ENCODE results near the gene TEX53. TPM values are rescaled to one million over a fixed set of nuclear protein-coding genes. Genes with fewer than 3 reads are reported as not detected.

The TEX53 gene
- total and polyA plus RNA-seq, 2 of the 8 experiments (the other 6 are each of a cell fraction or from before 2014, with no cell fraction given), result not detected

DNA sequence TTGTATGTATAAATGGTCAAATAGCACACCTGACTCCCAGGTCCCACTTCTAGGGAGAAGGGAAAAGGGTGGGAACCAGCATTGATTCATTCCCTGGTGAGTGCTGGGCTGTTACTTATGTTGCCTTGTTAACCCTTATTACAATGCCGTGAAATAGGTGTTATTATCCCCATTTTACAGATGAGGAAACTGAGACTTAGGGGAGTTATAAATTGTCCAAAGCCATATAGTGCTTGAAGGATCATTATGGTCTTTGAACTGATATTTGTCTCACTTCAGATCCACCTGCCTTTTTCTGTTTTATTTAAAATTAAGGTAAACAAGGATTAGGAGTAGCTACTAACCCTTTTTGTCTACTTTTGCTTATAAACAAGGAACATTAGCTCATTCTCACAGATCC lies 30.1 kb downstream of the TEX53 start:
- H2BK15ac ChIP-seq (ENCODE audit: low read length), result no peak overlapping the region
- H3K4me2 ChIP-seq (ENCODE audit: insufficient read depth in 1 of 2, low read depth in 2 of 2, low read length in 2 of 2), result no peak overlapping the region
- H3K9me3 ChIP-seq (ENCODE audit: insufficient read depth in 2 of 2, low read depth in 1 of 2, low read length in 1 of 2), result no peaks in the 10 kb centered on the region
- no peak overlapping the region for H2AK5ac ChIP-seq (ENCODE audit: low read depth, low read length)
- no peak overlapping the region for H2BK12ac ChIP-seq (ENCODE audit: low read depth, low read length)
- no peak overlapping the region for H3K4me3 ChIP-seq (ENCODE audit: extremely low read depth in 1 of 4, insufficient read depth in 2 of 4, low read depth in 3 of 4, low read length in 4 of 4)
- no peak overlapping the region for H4K91ac ChIP-seq (replicated peaks; ENCODE audit: insufficient read length, low read length)
- peaks cover 0 to 4% of the 10 kb centered on the region in 2 experiments for H4K20me1 ChIP-seq (replicated peaks in 1 of 2; ENCODE audit: control insufficient read depth in 1 of 2, insufficient read depth in 2 of 2, low read length in 2 of 2)
- WGBS, 2 experiments (ENCODE audit: extremely low coverage in 1 of 2, insufficient coverage in 1 of 2, insufficient read length in 1 of 2, insufficient replicate concordance in 2 of 2, low coverage in 1 of 2, low lambda C conversion rate in 2 of 2, missing lambda C conversion rate in 1 of 2), result 96% methylated on average over 1 of the region's 1 CpG; no CpG with 5 or more reads in 1 of the 2 experiments
- CTCF ChIA-PET (ENCODE audit: partially characterized antibody), result interaction anchor here (0.9 to 2.1 kb wide), 4 partner anchors 8 to 228 kb away, joined by 3 to 7 read pairs (median 4); no protein-coding TSS in a partner anchor
- H4K5ac ChIP-seq (ENCODE audit: insufficient read length, low read depth, low read length), result no peak overlapping the region
- no peak for FAIRE-seq
- no peak overlapping the region for H2AFZ ChIP-seq (ENCODE audit: low read length)
- H3K14ac ChIP-seq (ENCODE audit: insufficient read length), result no peak overlapping the region
- no peak for DNase-seq (ENCODE audit: low read depth in 1 of 2, low spot score in 2 of 2)
- H3K23ac ChIP-seq (ENCODE audit: insufficient read length), result no peak overlapping the region
- no peak overlapping the region for H3K27ac ChIP-seq (ENCODE audit: low read depth, low read length)
- no peak overlapping the region for H3K56ac ChIP-seq (replicated peaks; ENCODE audit: insufficient read length, low read depth, low read length)
- H3K23me2 ChIP-seq (ENCODE audit: low read depth, low read length), result no peaks in the 10 kb centered on the region
- POLR2A ChIA-PET (ENCODE audit: partially characterized antibody), result interaction anchor here (0.9 to 1.3 kb wide), 3 partner anchors 8 to 39 kb away, joined by 3 read pairs; no protein-coding TSS in a partner anchor
- no peak overlapping the region for H3K9ac ChIP-seq (replicated peaks in 1 of 4; ENCODE audit: extremely low read depth in 1 of 4, low read depth in 3 of 4, low read length in 3 of 4)
- TF ChIP-seq JUN (IDR thresholded peaks at IDR 0.05; ENCODE audit: low read depth, low read length), result no peak
- no peak for TF ChIP-seq SUZ12 (IDR thresholded peaks at IDR 0.05; ENCODE audit: low read length)
- TF ChIP-seq, protein P1, sequence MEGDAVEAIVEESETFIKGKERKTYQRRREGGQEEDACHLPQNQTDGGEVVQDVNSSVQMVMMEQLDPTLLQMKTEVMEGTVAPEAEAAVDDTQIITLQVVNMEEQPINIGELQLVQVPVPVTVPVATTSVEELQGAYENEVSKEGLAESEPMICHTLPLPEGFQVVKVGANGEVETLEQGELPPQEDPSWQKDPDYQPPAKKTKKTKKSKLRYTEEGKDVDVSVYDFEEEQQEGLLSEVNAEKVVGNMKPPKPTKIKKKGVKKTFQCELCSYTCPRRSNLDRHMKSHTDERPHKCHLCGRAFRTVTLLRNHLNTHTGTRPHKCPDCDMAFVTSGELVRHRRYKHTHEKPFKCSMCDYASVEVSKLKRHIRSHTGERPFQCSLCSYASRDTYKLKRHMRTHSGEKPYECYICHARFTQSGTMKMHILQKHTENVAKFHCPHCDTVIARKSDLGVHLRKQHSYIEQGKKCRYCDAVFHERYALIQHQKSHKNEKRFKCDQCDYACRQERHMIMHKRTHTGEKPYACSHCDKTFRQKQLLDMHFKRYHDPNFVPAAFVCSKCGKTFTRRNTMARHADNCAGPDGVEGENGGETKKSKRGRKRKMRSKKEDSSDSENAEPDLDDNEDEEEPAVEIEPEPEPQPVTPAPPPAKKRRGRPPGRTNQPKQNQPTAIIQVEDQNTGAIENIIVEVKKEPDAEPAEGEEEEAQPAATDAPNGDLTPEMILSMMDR (IDR thresholded peaks at IDR 0.05; ENCODE audit: control extremely low read depth in 1 of 3, insufficient read depth in 1 of 3, low read depth in 1 of 3, low read length in 3 of 3), result no peak
- no peak for TF ChIP-seq BCL11A (IDR thresholded peaks at IDR 0.05; ENCODE audit: low read depth in 2 of 2, low read length in 2 of 2)
- no peak for TF ChIP-seq PHF8 (conservative IDR thresholded peaks at IDR 0.05; ENCODE audit: low read depth, low read length)
- no peak for TF ChIP-seq GTF2F1 (IDR thresholded peaks at IDR 0.05; ENCODE audit: borderline replicate concordance, low read depth, low read length)
- no peak for TF ChIP-seq CEBPB (IDR thresholded peaks at IDR 0.05; ENCODE audit: low read depth, low read length)
- TF ChIP-seq HDAC6 (IDR thresholded peaks at IDR 0.05; ENCODE audit: low read depth, low read length), result no peak
- TF ChIP-seq NRF1 (IDR thresholded peaks at IDR 0.05; ENCODE audit: low read depth, low read length), result no peak
- no peak for TF ChIP-seq BRCA1 (IDR thresholded peaks at IDR 0.05; ENCODE audit: low read depth, low read length)
- no peak for TF ChIP-seq POU5F1 (IDR thresholded peaks at IDR 0.05; ENCODE audit: low read depth, low read length)
- TF ChIP-seq YY1 (IDR thresholded peaks at IDR 0.05; ENCODE audit: low read depth, low read length), result no peak
- H3K79me2 ChIP-seq (ENCODE audit: control insufficient read depth in 1 of 2, insufficient read depth in 2 of 2, low read length in 2 of 2), result no peaks in the 10 kb centered on the region
- no peaks in the 10 kb centered on the region for H3K36me3 ChIP-seq (ENCODE audit: control insufficient read depth in 2 of 4, insufficient read depth in 4 of 4, low read length in 3 of 4)
- H3K4ac ChIP-seq (replicated peaks; ENCODE audit: insufficient read length, low read depth, low read length), result no peak overlapping the region
- no peaks in the 10 kb centered on the region for H3K4me1 ChIP-seq (replicated peaks in 1 of 4; ENCODE audit: control insufficient read depth in 3 of 4, insufficient read depth in 4 of 4, low read length in 3 of 4)
- no peak overlapping the region for H2BK20ac ChIP-seq (ENCODE audit: low read length)
- no peak overlapping the region for H2BK120ac ChIP-seq (replicated peaks; ENCODE audit: low read depth, low read length)
- no peak overlapping the region for H3K18ac ChIP-seq (ENCODE audit: extremely low read depth, low read length)
- no peak overlapping the region for H4K8ac ChIP-seq (ENCODE audit: extremely low read depth, insufficient read depth, low read length)
- no peaks in the 10 kb centered on the region for H3K27me3 ChIP-seq (replicated peaks in 1 of 4; ENCODE audit: control insufficient read depth in 3 of 4, extremely low read depth in 1 of 4, insufficient read depth in 3 of 4, low read length in 3 of 4)
- H3K79me1 ChIP-seq (ENCODE audit: low read depth, low read length), result no peaks in the 10 kb centered on the region
- H2BK5ac ChIP-seq (ENCODE audit: low read depth, low read length), result no peak overlapping the region

All from H1 (cell line).